ENCODE results near the gene MYO1B.

MYO1B gene

GRCh38 chr2:191245046-191245868, at the start of gene MYO1B:
TSS of gene MYO1B (plus strand) at chr2:191245404. CDS start at chr2:191276896, 31,492 bp downstream.
- DNase-seq: peak; percentile 74

DNA sequence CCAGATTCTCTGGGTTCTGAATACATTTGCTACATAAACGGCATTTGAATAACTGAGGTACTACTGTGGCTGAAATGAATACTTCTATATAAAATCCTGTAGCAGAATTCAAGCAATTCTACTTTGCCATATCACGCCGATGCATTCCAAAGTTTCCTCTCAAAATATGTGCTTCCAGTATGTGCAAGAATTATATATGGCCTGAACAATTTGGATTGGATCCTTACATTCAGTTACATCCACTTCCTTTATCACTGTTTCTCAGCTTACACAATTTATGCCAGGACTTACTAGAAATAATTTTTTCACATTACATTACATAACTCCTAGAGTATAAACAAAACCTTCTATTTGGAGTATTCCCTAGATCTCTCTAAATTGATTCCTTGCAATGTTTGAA, 48.1 kb upstream of the MYO1B start:
- DNase-seq: no peak

DNA sequence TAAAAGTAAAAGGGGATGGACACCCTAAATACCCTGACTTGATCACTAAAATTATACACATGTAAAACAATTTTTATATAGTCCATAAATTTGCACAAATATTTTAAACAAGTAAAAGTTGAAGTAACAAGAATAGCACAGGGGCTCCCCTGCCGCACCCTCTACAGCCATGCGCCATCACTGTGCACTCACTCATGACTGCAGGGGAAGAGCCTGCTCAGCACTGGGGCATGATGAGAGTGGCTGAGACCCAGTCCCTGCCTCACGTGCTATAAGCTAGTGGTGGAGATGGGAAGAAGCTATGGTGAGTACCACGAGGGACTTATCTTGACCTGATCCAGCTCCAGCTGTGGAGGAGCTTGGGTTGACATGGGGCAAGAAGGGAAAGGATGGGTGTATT, 46.9 kb upstream of the MYO1B start:
- DNase-seq: no peak

GRCh38 chr2:191199929-191200512, 45.2 kb upstream of the MYO1B start:
- DNase-seq: no peak

DNA sequence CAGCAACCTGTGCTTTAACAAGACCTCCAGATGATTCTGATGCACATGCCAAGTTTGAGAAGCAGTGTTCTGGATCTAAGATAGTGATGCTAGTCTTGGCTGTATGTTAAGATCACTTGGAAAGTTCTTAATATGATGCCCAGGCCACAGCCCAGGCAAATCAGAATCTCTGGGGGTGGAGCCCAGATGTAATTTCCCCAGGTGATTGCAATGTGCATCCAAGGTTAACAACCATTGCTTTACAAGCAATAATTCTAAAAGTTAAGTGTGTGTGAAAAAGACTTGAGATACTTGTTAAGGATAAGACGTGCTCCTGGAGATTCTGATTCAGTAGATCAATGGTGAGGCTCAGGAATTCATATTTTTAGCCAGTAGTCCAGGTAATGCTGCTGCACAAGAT, 44.3 kb upstream of the MYO1B start:
- no peak for DNase-seq

DNA sequence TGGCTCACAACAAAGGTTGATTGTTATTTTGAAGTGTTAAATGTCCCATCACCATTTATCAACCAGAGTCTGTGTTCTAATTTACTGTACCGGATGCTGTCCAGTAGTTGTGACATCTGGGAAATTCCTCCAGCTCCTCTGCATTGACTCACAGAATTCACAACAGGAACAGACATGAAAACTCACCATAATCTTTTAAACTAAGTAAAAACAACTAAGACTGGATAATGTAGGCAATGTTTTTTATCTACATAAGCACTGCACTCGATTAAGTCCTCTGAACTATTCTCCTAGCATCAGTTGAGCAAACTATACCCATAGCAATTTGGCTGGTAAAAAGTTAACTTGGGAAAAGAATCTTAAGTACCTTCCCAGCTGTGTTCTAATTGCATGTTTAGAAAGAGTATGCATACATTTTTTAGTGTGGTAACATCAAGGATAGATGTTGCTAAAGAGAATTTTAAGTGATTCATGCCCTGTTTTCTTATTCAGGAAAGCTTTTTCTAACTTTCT, 42.9 kb upstream of the MYO1B start:
- no peak for DNase-seq

GRCh38 chr2:191202881-191203397, 42.3 kb upstream of the MYO1B start:
- DNase-seq: no peak

DNA sequence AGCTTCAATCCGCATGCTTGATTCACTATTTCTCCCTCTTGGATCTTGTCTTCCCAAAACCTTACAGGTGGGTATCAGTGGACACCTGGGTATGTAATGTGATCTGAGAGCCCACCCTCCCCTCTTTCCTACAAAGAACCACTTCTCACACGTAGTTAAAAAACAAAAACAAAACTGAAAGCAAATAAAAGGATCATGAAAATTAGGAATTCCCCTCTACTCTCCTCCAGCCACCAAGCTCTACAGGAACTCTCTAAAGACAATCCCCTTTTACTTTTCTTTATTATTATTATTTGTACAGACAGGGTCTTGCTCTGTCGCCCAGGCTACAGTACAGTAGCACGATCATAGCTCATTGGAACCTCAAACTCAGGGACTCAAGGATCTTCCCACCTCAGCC, 40.8 kb upstream of the MYO1B start:
- DNase-seq: no peak

- peak; percentile 53 for DNase-seq
Measured at GRCh38 chr2:191206613-191207471, 38.4 kb upstream of the MYO1B start.

- no peak for DNase-seq
Measured at GRCh38 chr2:191209340-191209739, 35.9 kb upstream of the MYO1B start.

DNA sequence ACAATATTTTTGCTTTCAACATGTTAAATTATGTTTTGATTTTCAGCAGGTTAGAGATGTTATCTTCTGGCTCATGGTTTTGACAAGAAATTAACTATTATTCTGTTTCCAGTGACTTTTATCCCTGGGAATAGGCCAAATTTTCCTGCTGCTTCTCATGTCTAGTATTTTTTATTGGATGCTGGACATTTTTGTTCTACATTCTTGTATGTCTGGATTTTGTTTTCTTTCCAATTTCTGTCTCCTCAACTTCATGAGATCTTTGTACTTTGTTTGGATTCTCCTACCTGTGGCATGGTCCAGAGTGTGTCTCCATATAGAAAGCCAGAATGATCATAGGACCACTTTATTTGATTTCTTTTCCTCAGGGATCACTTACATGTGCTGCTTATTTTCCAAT, 33.1 kb upstream of the MYO1B start:
- no peak for DNase-seq

GRCh38 chr2:191213333-191213732, 31.9 kb upstream of the MYO1B start:
- no peak for DNase-seq

DNA sequence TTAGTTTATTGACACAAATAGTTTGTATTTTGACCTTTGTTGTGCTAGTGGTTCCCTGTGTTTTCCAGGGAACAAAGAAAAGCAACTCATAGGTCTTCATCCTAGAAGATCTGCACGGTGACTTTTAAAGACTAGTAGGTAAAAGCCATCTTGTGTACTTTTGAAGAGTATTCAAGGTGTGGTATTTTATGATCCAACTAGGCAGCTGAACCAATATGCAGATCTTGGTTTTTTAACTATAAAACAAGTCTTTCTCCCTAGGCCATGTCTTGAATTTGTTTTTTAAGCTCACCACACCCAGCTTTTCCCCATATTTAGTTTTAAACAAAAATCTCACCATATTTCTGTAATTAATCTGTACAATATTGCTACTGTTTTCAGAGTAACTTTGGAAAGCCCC, 30.0 kb upstream of the MYO1B start:
- no peak for DNase-seq

DNA sequence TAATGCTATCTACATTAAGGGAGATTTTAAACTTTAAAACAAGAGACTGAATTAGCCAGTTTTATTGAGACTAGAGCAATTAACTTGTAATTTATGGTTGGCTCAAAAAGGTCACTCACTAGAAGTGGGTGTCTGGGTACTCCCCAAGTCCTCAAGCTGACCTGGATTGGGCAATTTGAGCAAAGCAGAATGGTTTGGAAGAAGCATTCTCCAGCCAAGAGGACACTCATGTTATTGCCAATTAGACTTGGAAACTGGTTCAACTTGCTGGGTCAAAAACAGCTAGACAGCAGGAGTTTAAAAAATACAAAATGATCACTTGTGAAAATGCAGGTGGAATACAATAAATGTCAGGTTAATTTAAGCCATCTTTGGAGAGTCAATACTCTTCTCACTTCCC, 29.5 kb upstream of the MYO1B start:
- peak; percentile 8 for DNase-seq

DNA sequence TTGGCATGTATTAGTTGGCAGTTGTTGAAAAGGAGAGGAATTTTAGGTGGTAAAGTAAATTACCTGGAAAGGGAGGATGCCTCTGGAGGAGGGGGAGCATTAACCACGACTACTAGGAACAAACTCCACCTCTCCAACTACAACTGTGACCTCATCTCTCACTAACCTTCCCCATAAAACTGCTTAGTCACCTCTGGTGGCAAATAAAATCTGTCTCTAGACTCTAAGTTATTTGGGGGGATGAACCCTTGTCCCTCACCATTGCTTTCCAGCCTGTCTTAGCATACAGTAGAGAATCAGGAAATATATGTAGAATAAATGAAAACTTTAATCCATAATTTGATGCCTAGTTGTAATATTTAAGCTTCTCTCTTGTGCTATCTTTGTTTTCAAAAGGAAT, 27.6 kb upstream of the MYO1B start:
- DNase-seq: peak; percentile 64

- peak; percentile 56 for DNase-seq
Measured at GRCh38 chr2:191218292-191218898, 26.8 kb upstream of the MYO1B start.

- DNase-seq: no peak
Measured at GRCh38 chr2:191220671-191221070, 24.5 kb upstream of the MYO1B start.

GRCh38 chr2:191221666-191222065, 23.5 kb upstream of the MYO1B start:
- DNase-seq: no peak

GRCh38 chr2:191222507-191222906, 22.7 kb upstream of the MYO1B start:
- DNase-seq: no peak

- DNase-seq: no peak
Measured at GRCh38 chr2:191222952-191223351, 22.3 kb upstream of the MYO1B start.

DNA sequence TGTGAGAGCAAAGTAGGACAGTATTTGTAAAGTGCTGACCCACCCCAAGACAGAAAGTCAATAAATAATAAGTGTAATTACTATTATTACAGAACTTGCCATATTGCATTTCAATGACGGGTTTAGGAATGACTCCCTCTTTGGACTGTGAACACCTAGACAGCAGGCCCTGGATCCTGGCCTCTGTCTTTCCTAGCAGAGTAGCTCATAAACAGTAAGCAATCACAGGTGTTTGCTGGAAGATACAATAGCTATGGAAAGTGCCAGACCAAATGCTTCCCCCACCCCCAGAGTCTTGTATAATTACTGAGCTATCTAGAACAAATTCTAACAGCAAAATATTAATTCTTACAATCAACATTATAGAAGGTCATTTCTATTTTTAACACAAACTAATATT, 20.1 kb upstream of the MYO1B start:
- no peak for DNase-seq

GRCh38 chr2:191225690-191226089, 19.5 kb upstream of the MYO1B start:
- DNase-seq: no peak

DNA sequence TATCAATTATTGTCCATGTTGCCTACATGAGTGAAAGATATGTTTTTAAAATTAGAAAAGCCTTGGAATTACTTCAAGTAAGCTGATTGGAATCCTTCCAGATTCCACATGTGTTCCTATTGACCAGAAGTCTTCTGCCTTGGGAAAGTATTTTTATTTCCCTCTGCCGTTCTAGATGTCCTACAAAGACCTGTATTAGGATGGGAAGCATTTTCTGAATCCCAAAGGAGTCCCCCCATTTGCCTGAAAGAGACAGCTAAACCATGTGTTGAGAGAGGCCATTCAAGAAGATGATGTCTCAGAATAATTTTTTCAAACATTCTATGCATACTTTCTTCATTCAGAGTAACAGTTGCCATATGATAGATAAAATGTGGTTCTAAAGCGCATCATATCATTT, 19.0 kb upstream of the MYO1B start:
- DNase-seq: no peak

Measured in NCI-H510A treated with DMSO at 0.1 percent for 48 hours (cell line).